Fibroblast of mammary gland (primary cell): ENCODE measurements around the gene VPS13C.
"Not testable (repeated sequence)": the region's sequence is repeated elsewhere in the genome, so short reads cannot be mapped to it uniquely, and the experiment has no call there.

Experiments used
- DNase-seq: peaks from one replicate; pipeline ENCODE4 v3.0.0-alpha.2; 2010; ENCODE audit warnings: low read depth
- H3K4me3 ChIP-seq: 2 replicates; pipeline ENCODE4 v1.5.1; 2011; ENCODE audit warnings: low read depth, mild to moderate bottlenecking, low read length, moderate library complexity; ENCODE audit not compliant: control insufficient read depth
- TF ChIP-seq, protein P1 (sequence below): conservative IDR thresholded peaks from 2 replicates; pipeline ENCODE4 v1.5.1; 2011; ENCODE audit warnings: low read depth, low read length, inconsistent platforms; ENCODE audit not compliant: control insufficient read depth, insufficient read depth

Gene VPS13C

DNA sequence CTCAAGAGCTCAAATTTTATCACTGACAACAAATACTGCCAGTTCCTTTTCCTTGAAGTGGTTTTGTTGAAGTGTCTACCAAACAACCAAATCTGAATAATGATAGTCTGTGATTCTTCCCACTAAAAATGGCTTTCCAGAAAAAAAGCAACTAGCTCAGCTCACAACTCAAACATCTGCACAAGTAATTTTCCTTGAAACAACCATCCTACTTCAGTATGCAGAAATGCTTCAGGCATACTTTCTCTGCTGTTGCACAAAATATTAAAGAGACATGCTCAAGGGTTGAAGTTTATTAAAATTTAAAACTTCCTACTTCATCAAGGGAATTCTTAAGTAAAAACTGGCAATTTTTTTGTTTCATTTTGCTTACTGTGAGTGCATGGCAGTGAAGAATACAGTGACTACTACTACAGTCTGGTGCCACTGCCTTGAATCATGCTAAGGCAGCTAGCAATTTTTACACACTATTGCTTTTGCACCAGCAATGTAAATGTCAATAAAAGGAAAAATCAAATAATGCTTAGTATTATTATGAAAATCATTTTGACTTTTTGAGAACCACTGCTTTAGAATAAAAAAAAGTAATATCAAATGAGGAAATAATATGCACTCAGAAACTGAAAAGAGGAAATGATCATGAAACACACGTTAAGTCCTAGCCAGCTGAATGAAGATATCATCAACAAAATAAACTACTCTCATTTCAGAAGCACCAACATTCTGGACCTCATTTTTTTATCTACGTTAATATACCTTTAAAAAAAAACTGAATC lies 33.6 kb downstream of the VPS13C start:
- TF ChIP-seq, protein P1, sequence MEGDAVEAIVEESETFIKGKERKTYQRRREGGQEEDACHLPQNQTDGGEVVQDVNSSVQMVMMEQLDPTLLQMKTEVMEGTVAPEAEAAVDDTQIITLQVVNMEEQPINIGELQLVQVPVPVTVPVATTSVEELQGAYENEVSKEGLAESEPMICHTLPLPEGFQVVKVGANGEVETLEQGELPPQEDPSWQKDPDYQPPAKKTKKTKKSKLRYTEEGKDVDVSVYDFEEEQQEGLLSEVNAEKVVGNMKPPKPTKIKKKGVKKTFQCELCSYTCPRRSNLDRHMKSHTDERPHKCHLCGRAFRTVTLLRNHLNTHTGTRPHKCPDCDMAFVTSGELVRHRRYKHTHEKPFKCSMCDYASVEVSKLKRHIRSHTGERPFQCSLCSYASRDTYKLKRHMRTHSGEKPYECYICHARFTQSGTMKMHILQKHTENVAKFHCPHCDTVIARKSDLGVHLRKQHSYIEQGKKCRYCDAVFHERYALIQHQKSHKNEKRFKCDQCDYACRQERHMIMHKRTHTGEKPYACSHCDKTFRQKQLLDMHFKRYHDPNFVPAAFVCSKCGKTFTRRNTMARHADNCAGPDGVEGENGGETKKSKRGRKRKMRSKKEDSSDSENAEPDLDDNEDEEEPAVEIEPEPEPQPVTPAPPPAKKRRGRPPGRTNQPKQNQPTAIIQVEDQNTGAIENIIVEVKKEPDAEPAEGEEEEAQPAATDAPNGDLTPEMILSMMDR = no peak
- DNase-seq = no peak
- H3K4me3 ChIP-seq = no peak overlapping the region

DNA sequence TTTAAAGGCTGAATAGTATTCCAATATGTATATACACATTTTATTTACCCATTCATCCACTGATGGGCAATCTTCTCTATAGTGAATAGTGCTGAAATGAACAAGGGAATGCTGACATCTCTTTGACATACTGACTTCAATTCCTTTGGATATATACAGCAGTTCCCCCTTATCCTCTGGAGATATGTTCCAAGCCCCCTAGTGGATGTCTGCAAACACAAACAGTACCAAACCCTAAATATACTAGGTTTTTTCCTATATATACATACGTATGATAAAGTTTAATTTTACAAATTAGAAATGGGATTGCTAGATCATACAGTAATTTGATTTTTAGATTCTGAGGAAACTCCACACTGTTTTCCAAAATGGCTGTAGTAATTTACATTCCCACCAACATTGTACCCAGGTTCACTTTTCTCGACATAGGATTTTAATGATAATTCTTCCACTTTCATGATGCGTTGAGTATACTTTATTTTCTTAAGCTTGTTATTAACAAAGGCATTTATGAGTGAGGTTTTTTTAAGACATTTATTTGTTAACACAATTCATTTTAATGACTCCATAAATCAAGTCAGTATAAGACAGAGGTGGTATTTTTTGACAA lies 38.2 kb downstream of the VPS13C start:
- no peak overlapping the region for H3K4me3 ChIP-seq
- TF ChIP-seq, protein P1 = peak; percentile 39
- peak; percentile 8 for DNase-seq

DNA sequence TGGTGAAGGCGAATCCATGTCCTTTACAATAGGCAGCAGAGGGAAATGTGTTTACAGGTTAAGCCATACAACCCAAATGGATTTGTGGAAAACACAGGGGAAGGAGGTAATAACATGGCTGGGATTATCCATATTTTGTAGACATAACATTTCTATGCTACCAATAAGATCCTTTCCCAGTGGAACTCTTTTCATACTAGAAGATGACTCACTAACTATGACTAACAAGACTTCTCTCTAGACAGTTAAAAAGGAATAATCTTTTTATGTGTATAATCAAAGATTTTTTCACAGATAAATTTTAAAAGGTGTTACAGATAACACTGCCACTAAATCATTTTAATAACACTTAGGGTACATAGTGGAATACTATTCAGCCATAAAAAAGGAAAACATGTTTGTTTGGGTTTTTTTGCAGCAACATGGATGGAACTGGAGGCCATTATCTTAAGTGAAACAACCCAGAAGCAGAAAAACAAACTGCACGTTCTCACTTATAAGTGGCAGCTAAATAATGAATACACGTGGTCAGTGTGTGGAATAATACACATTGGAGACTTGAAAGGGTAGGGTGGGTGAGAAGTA lies 39.6 kb downstream of the VPS13C start:
- TF ChIP-seq, protein P1 = no peak
- peak; percentile 48 for DNase-seq
- no peak overlapping the region for H3K4me3 ChIP-seq

DNA sequence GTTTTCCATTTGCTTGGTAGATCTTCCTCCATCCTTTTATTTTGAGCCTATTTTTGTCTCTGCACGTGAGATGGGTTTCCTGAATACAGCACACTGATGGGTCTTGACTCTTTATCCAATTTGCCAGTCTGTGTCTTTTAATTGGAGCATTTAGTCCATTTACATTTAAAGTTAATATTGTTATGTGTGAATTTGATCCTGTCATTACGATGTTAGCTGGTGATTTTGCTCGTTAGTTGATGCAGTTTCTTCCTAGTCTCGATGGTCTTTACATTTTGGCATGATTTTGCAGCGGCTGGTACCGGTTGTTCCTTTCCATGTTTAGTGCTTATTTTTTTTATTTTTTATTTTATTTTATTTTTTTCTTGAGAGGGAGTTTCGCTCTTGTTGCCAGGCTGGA lies 54.9 kb downstream of the VPS13C start:
- not testable (repeated sequence) for DNase-seq

DNA sequence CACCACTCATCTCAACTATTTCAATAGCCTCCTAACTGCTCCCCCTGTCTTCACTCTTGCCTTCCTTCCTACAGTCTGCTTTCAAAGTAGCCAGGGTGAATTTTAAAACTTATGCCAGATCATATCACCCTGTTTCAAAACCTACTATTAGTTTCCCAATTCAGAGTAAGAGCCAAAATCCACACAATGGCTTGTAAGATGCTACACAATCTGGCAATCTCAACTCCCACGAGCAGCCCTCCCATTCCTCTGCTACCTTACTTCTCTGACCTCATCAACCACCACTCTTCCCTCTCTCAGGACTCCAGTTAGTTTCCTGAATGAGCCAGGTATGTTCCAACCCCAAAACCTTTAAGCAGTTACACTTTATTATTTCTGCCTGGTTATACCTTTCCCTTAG lies 62.5 kb downstream of the VPS13C start:
- H3K4me3 ChIP-seq = no peak overlapping the region
- TF ChIP-seq, protein P1 = no peak
- DNase-seq = peak; percentile 38

More for the DNA sequence above, 54.9 kb downstream of the VPS13C start:
- H3K4me3 ChIP-seq = not testable (repeated sequence)

DNA sequence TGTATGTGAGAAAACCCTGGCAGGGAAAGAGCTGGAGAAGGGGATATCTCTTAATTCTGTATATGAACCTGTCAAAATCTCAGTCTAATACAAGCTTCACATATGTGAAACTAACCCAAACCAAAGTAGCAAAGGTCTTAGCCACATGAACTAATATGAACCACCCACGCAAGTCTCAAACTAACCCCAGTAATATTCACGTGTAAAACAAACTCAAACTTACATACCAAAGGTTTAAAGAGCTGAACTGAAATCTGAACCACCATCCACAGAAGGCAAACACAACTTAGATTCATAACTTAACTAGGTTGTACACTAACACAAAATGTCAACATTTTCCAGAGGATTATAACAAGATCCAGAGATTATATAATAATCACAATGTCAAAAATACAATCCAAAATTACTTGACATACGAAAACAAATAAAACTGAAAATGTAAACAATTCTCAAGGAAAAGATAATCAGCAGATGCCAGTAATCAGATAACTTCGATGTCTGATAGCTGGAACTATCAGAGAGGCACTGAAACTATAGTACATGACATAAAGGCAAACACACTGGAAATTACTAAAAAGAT lies 64.1 kb downstream of the VPS13C start:
- TF ChIP-seq, protein P1 = no peak
- DNase-seq = no peak
- no peak overlapping the region for H3K4me3 ChIP-seq

DNA sequence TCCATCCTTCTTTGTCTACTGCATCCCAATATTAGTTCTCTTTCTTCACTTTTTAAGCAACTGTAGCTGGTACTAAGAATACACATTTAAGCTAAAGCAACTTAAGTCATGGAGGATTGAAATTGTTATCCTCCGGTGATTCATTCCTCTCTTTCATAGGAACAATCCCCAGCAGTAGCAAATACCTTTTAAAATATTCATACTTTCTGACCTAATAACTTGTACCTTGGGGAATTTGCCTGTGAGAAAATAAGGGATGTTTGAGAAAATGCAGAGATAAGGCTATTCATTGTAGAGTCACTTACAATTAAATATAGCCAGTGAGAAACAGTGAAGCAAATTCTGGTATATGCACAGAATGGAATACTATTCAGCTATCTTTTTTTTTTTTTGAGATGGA lies 66.0 kb downstream of the VPS13C start:
- H3K4me3 ChIP-seq = no peak overlapping the region
- TF ChIP-seq, protein P1 = no peak
- peak; percentile 90 for DNase-seq
